ENCODE results near the gene RAB3IP.

RAB3IP gene, protein sequence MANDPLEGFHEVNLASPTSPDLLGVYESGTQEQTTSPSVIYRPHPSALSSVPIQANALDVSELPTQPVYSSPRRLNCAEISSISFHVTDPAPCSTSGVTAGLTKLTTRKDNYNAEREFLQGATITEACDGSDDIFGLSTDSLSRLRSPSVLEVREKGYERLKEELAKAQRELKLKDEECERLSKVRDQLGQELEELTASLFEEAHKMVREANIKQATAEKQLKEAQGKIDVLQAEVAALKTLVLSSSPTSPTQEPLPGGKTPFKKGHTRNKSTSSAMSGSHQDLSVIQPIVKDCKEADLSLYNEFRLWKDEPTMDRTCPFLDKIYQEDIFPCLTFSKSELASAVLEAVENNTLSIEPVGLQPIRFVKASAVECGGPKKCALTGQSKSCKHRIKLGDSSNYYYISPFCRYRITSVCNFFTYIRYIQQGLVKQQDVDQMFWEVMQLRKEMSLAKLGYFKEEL

DNA sequence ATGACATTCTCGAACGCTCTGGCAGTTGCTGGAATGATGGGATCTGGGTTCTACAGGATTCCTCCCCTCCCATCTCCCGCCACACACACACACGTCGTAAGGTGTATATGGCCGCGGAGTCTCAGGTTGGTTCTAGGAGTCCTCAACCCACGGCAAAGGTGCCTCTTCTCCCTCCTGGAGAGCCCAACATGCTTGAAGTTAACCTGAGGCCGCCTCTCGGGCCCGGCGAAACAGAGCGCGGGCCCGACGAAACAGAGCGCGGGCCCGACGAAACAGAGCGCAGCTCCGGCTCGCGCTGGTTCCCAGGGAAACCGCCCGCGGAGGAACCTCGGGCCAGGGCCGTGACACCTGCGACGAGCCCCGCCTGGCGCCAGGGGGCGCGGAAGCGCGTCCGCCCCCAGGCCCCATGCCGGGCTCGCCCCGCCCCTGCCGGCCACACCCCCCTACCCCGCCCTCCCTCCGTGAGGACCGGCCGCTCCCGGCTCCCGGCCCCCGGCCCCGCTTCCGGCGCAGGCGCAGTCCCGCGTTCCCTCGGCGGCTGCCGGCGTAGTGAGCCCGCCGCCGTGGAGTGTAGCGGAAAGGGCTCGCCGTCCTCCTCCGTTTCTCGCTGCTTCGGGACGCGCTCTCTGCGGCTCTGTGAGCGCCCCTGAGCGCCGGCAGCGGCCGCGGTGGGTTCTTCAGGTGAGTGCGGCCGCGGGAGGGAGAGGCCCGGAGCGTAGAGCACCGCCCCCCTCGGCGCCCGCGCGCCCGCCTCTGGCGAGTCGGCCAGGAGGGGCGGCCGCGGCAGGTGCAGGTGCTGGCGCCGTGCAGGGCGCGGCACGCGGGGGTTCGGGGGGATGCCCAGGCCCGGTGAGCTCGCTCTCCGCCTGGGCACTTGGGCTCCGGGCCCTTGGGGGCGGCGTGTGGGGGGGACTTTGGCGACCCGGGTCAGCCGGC is at the start of gene RAB3IP:
Gene RAB3IP, plus strand, starts transcription at position 510 of the 936 bp plus-strand sequence. CDS start 16,549 bp downstream, outside the sequence.
- peak; percentile 100 for DNase-seq

GRCh38 chr12:69689638-69690037 is 49.0 kb upstream of the RAB3IP start:
- no peak for DNase-seq

DNA sequence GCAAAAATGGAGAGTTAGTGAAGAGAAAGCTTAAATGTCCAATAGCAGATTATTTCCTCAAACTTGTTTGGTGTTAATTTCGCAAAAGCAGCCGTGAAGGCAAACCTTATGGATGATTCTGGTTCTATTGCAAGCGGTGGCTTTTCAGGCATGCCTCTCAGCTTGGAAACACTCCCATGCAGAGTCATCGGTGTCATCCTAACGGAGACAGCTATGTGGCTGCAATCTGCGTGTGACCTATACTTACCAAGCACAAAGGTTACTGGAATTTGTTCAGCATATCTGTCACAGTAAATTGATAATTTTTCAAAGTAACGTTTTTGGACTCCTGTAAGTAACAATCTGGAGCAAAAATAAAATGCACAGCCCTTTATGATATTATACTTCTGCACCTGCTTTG is 44.5 kb upstream of the RAB3IP start:
- DNase-seq, result no peak

DNA sequence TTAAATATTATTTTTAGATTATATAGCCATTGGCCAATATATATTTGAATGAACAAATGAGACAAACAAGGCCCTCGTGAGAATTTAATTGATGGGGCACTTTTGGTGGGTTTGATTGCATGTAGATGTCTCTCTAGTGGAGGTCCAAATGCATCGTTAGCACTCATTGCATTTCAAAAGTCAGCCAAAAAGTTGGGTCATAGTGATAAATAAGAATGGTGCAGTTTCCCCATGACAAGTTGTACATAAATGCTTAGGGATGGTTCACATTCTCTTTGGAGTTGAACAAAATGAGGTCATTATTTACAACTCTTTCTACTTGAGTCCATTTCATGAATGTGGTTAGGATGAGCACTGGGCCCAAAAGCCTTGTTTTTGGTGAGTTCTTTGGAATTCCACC is 40.6 kb upstream of the RAB3IP start:
- DNase-seq, result no peak

GRCh38 chr12:69698769-69699540 is 39.7 kb upstream of the RAB3IP start, which contains the start of gene BEST3:
BEST3 (minus strand) TSS chr12:69699303; CDS start chr12:69697798, 1,505 bp downstream.
- DNase-seq, result no peak

- DNase-seq, result no peak
Measured at GRCh38 chr12:69701826-69702225, 36.8 kb upstream of the RAB3IP start.

DNA sequence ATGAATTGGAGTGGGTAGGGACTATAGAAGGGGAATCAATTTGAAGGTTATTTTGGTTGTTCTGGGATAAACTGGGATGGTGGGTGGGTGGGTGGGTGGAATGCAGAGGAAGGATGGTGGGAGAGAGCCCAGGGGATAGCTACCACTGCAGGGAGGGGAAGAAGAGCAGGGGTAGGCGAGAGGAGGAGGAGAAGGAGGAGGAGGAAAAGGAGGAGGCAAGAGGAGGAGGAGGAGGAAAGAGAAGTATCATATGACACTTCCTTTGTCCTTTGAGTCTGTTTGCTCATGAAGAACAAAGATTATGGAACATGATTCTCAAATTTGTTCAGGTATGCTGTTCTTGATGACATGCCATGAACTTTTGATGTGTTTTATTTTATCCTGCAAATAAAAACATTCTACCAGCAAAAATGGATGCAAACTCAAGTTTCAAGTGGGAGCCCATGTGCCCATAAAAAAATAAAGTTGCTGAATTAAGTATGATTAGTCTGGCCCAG is 35.5 kb upstream of the RAB3IP start:
- DNase-seq, result no peak

GRCh38 chr12:69704357-69704756 is 34.3 kb upstream of the RAB3IP start:
- no peak for DNase-seq

DNA sequence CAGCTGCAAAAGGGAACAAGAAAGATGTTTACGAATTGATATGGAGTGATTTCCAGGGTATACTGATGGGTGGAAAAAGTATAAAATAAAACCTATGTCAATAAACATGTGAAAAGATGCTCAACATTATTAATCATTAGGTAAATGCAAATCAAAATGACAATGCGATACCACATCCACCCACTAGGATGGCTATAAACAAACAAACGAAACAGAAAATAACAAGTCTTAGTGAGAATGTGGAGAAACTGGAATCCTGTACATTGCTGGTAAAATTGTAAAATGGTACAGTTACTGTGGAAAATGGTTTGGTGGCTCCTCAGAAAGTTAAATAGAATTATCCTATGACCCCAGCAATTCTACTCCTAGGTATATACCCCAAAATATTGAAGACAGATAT is 30.0 kb upstream of the RAB3IP start:
- no peak for DNase-seq

- DNase-seq, result no peak
Measured at GRCh38 chr12:69712826-69713225, 25.8 kb upstream of the RAB3IP start.

- DNase-seq, result no peak
Measured at GRCh38 chr12:69714542-69714941, 24.1 kb upstream of the RAB3IP start.

DNA sequence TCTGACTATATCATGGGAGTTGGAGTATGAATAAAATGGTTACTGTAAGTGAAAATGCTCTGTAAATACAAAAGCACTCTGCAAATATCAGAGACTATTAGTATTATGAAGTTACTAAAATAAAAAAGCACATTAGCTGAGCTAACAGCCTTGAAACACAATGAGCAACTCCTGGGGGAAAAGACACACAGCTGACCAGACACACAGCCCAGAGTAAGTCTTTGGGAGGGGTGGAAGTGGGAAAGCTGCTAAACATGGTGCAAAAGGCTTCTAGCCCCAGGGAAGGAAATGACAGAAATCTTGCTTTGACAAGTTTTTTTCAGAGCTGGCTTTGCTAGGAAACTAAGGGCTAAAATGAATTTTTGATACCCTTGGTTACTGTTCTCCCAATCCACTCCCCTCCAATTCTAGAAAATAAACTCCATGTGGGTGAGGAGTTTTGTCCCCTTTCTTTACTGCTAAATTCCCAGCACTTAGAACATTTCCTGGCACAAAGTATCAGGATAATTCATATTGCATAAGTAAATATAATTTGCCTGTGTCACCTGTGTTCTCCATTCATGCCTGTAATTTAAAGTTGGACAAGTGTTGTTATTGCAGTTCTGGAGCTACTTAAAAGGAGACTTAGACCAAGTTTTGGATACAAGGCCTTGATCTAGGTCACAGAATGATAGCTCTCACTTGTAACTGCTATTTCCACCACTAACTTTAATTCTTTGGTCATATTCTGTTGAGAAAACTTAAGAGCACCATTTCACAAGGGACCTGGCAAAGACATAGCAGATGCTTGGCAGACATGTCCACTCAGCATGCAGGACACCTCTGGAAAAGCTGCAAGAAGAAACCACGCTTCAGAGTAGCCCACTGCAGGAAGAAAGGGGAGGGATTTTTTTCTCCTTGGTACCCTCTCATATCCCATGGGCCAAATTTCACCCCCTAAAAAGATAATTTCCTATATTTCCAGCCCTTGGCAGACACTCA is 19.0 kb upstream of the RAB3IP start:
- DNase-seq, result no peak

GRCh38 chr12:69720750-69721149 is 17.9 kb upstream of the RAB3IP start:
- DNase-seq, result no peak

GRCh38 chr12:69726922-69727321 is 11.7 kb upstream of the RAB3IP start:
- DNase-seq, result no peak

GRCh38 chr12:69732088-69732487 is 6.6 kb upstream of the RAB3IP start:
- no peak for DNase-seq

GRCh38 chr12:69733638-69734037 is 5.0 kb upstream of the RAB3IP start:
- DNase-seq, result no peak

DNA sequence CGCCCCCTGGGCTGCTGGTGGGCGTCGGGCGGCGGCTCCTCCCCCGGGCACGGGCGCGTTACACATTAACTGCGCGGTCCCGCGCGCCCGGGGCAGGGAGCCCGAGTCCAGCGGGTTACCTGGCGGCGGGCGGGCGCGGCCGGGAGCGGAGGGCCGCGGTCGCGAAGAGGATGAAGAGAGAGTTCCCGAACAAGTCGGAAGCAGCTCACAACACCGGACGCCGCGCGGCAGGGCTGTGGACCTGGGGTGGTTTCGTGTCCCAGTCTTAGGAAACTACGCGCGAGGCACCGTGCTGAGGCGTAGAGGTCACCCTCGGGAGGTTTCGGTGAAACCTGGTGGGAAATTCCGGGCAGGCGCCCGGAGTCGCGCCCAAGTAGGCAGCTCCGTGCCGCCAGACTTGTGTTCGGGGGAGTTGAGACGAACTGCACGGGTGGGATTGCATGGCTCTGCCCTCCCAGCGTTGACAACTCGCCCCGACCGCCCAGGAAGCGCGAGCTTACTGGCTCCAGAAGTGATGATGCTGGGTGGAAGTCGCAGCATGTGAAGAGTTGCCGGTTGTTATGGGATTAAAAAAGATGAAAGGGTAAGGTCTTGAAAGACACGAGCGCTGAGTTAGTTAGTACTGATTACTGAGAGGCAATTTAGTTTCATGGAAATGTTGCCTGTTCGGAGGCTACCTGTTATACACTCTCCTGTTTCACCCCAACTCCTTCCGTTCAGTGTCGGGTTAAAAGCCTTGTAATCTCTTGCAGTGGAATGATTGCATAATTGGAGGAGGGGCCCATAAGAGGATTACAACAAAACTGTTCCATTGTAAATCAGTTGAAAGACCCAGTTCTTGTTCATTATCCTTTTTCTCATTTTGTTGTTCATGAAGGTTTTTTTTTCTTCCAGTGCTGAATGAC is 879 bp downstream of the RAB3IP start:
- peak; percentile 98 for DNase-seq

GRCh38 chr12:69744109-69744508 is 5.4 kb downstream of the RAB3IP start:
- DNase-seq, result no peak

- DNase-seq, result no peak
Measured at GRCh38 chr12:69751476-69751875, 12.8 kb downstream of the RAB3IP start.

GRCh38 chr12:69755302-69755701 is 16.6 kb downstream of the RAB3IP start:
- no peak for DNase-seq

Measured in GOT3 (cell line).